GM18909 (cell line): ENCODE results near the gene TCEAL2.
"Not testable (repeated sequence)": the region's sequence is repeated elsewhere in the genome, so short reads cannot be mapped to it uniquely, and the experiment has no call there.

Experiments used
- ATAC-seq: cut with Tn5 transposase; IDR thresholded peaks from one replicate; pipeline ENCODE4 v1.9.1; 2021; ENCODE audit warnings: mild to moderate bottlenecking; ENCODE audit not compliant: unreplicated experiment, poor library complexity

The TCEAL2 gene

DNA sequence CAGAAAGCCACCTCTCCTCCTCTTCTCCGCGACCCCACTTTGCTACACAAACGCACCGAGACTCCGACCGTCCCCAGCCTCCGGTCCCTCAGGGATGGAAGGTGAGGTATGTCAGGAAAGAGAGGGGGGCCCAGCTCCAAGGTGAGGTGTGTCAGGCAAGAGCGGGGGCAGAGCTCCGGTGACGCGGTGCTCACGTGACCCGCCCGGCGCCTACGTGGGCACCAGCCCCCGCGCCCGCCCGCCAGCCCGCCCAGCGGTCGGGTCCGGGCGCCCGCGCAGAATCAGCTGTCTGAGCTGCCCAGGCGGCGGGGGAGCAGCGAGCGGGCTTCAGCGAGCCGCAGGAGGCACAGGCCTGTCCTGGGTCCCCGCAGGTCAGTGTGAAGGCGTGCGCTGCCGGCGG lies at the start of gene TCEAL2:
Gene TCEAL2 (plus strand): TSS at position 244 of the 400 bp plus-strand sequence. CDS start 1,152 bp downstream, outside the sequence.
- ATAC-seq = not testable (repeated sequence)

GRCh38 chrX:102077426-102077825 lies 48.1 kb upstream of the TCEAL2 start:
- no peak for ATAC-seq

DNA sequence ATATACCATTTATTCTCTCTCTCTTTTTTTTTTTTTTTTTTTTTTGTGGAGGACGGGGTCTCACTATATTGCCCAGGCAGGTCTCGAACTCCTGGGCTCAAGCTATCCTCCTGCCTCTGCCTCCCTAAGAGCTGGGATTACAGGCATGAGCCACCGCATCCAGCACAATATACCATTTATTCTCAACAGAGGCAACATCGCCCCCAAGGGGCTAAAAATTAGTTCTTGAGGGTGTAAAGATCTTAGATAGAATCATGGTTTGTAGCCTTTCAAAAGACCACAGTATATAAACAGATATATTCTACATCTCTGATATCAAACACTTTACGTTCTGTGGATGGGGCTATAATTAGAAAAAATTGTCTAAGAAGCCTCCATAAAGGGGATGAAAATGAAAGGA lies 39.8 kb upstream of the TCEAL2 start:
- ATAC-seq = no peak

DNA sequence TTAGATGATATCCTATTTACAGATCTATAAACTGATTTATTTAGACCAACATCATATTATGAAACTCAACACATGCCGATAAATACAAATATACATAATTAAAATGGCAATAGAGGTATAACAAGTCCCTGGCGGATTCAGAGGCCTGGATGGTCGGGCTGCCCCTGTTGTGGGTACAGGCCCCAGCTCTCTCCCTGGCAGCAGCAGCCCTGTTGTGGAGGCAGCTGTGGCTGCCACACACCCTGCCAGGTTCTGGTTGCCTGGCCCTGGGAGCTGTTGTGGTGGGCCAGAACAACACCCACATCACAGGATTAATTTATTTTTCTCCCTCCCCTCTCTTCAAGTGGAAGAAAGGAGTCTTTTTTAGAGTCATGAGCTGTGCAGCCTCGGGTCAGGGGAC lies 12.1 kb upstream of the TCEAL2 start:
- ATAC-seq = no peak

GRCh38 chrX:102115748-102116147 lies 9.7 kb upstream of the TCEAL2 start:
- ATAC-seq = no peak

DNA sequence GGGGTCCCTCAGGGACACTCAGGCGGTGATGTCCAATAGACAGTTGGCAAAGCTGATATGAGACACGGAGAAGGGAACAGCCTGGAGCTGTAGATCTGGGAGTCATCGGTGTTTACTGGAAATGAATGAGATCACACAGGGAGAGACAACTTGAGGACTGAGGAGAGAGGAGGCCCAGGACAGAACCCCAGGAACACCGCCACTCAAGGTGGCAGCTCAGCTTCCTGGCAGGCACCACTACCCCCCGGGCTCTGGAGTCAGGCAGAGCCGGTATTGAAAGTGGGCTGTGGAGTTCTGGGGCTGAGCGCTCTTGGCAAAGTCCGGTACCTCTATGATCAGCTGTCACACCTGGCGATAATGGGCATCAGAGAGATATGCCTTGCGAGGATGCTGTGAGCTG lies 465 bp upstream of the TCEAL2 start:
- not testable (repeated sequence) for ATAC-seq

- ATAC-seq = not testable (repeated sequence)
Observed at GRCh38 chrX:102126080-102126818, 770 bp downstream of the TCEAL2 start.

DNA sequence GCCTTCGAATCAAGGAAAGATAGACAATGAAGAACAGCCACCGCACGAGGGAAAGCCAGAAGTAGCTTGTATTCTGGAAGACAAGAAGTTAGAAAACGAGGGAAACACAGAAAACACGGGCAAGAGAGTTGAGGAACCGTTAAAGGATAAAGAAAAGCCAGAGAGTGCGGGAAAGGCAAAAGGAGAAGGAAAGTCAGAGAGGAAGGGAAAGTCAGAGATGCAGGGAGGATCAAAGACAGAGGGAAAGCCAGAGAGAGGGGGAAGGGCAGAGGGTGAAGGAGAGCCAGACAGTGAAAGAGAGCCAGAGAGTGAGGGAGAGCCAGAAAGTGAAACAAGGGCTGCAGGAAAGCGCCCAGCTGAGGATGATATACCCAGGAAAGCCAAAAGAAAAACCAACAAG lies 1.4 kb downstream of the TCEAL2 start:
- ATAC-seq = no peak

GRCh38 chrX:102129473-102129872 lies 4.0 kb downstream of the TCEAL2 start:
- ATAC-seq = no peak

DNA sequence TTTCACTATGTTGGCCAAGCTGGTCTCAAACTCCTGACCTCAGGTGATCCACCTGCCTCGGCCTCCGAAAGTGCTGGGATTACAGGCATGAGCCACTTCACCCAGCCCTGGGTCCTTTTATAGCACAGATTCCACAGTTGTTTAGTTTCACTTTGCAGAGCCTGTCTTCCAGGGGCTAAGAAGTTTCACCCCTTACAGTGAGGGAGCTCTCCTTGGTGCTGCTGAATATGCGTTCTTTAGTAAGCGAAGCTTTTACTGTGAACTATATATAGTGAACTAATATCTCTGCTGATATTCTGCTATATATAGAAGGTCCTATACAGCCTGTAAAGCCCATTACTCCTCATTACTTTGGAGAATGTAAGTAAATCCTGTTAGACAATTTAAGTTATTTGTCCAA lies 12.6 kb downstream of the TCEAL2 start:
- no peak for ATAC-seq

DNA sequence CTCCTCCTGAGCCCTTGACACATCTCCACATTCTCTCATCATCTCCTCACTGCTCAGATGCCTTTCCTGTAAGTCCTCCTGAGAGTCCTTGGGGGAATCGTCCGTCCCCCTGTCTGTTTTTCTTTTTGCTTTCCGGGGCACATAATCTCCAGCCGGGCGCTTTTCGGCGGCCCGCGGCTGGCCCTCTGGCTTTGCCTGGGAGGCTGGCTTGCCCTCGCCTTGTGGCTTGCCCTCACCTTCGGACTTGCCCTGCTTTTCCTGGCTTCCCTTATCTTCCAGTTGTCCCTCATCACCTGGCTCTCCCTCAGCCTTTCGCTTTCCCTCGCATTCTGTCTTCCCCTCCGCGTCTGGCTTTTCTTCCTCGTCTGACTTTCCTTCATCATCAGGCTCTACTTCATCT lies 15.4 kb downstream of the TCEAL2 start:
- ATAC-seq = not testable (repeated sequence)

DNA sequence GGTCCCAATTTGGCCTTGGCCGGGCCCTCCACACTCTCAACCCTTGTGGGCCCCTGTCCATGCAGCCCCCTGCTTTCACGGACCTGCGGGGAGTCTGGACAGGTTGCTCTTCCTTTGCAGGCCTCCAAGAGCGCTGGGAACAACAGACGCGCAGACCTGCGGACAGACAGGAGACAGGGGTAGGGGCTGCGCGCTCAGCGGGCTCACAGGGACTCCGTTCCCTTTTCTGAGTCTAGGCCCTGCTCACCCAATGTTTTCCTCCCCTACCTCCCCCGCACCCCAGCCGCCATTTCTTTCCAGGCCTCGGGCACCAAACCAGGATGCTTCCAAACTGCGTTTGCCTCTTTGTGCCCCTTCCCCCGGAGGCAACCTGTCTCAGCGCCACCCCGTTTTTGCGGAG lies 16.2 kb downstream of the TCEAL2 start:
- not testable (repeated sequence) for ATAC-seq

DNA sequence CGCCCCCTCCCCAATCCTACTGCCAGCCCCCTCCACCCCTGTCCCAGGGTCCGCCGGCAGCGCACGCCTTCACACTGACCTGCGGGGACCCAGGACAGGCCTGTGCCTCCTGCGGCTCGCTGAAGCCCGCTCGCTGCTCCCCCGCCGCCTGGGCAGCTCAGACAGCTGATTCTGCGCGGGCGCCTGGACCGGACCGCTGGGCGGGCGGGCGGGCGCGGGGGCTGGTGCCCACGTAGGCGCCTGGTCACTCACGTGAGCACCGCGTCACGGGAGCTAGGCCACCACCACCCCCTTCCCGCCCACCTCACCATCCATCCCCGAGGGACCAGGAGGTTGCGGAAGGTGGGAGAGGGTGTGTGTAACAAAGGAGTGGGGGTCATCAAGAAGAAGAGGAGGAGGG lies 16.8 kb downstream of the TCEAL2 start, which contains the start of gene TCEAL6:
Gene TCEAL6 (minus strand): TSS at position 208 of the 400 bp plus-strand sequence.
- not testable (repeated sequence) for ATAC-seq

DNA sequence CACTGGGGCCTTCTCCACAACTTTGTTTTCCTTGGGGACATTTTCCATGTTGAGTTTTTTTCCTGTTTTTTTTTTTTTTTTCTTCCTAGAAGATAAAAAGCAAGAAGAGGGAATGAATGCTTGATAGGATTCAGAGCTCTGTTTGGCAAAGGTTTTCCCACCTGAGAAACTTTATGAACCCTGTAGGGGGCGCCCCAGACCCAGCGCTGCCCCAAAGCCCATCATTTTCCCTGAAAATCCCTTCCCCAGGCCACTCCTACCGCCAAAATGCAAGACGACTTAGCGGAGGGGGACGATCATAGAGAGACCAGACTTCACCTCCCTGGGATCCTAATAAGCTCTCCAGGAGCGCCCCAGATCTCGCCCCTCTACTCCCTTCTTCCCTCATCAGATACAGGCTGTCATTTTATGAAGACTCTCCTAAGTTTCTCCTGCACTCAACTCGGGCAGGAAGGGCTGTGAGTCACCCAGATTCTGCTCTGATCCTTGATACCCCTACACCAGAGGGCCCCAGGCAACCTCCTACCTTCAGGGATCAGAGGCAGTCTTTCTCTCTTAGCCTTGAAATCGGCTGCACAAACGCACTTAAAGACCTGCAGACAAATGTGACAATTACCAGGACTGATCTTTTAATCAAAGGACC lies 28.9 kb downstream of the TCEAL2 start:
- ATAC-seq = no peak

- peak; percentile 32 for ATAC-seq
Observed at GRCh38 chrX:102154900-102155805, 29.7 kb downstream of the TCEAL2 start.

GRCh38 chrX:102155806-102156179 lies 30.3 kb downstream of the TCEAL2 start, which contains the start of gene BEX5:
Gene BEX5, minus strand, starts transcription at chrX:102155977. Its CDS starts 1,712 bp downstream, at chrX:102154265.
- peak; percentile 97 for ATAC-seq
